Measurements from ENCODE around the gene ABCB11.

- TF ChIP-seq, protein P1, sequence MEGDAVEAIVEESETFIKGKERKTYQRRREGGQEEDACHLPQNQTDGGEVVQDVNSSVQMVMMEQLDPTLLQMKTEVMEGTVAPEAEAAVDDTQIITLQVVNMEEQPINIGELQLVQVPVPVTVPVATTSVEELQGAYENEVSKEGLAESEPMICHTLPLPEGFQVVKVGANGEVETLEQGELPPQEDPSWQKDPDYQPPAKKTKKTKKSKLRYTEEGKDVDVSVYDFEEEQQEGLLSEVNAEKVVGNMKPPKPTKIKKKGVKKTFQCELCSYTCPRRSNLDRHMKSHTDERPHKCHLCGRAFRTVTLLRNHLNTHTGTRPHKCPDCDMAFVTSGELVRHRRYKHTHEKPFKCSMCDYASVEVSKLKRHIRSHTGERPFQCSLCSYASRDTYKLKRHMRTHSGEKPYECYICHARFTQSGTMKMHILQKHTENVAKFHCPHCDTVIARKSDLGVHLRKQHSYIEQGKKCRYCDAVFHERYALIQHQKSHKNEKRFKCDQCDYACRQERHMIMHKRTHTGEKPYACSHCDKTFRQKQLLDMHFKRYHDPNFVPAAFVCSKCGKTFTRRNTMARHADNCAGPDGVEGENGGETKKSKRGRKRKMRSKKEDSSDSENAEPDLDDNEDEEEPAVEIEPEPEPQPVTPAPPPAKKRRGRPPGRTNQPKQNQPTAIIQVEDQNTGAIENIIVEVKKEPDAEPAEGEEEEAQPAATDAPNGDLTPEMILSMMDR (IDR thresholded peaks at IDR 0.05), result no peak
- TF ChIP-seq POLR2A (IDR thresholded peaks at IDR 0.05) (no peak), POLR2AphosphoS5 (IDR thresholded peaks at IDR 0.05; ENCODE audit: insufficient read depth in 1 of 2, low read depth in 1 of 2) (no peak)
Measured at GRCh38 chr2:168941297-168941696, 89.8 kb downstream of the ABCB11 start.

Data from vagina (tissue), 2 donors.